GM12878 (cell line): Measurements from ENCODE around the gene SELENOT. TPM values are rescaled to one million over a fixed set of nuclear protein-coding genes. Genes with fewer than 3 reads are reported as not detected.

Experiments used
- ATAC-seq: fragments of 200-7000 bp; cut with Tn5 transposase; 3 replicates; pipeline ENCODE4 v1.9.1; 2020; ENCODE audit warnings: mild to moderate bottlenecking, moderate library complexity
- BruUV-seq: library from RNA; stranded (reverse); fragments of 400-500 nt; replicated peaks from 2 replicates; lab custom pipeline; 2021; lab: Mats Ljungman, UMichigan
- CTCF ChIA-PET: fragments of 300-600 bp; sonication (Branson Sonifier 250); formaldehyde crosslinking; extraction: SDS; loops from one replicate; lab custom pipeline; 2021; ENCODE audit warnings: inconsistent platforms; lab: Yijun Ruan, JAX
- POLR2A ChIA-PET: fragments of 350-600 bp; formaldehyde crosslinking; extraction: SDS; loops from one replicate; lab custom pipeline; 2021; ENCODE audit warnings: inconsistent platforms; lab: Charles Lee
- RAD21 ChIA-PET: fragments of 300-600 bp; sonication (Branson Sonifier 250); formaldehyde crosslinking; loops from one replicate; lab custom pipeline; 2023; ENCODE audit warnings: antibody characterized with exemption; ENCODE audit not compliant: unreplicated experiment; lab: Charles Lee
- SMC1A ChIA-PET: fragments of 300-600 bp; sonication (Branson Sonifier 250); formaldehyde crosslinking; loops from one replicate; lab custom pipeline; 2023; ENCODE audit not compliant: unreplicated experiment, uncharacterized antibody; lab: Charles Lee
- DNase-seq: peaks from one replicate; pipeline ENCODE4 v3.0.0-alpha.2; 2011; ENCODE audit warnings: low read depth, low spot score
- FAIRE-seq: peaks from 3 replicates; lab custom pipeline; 2011; peaks lifted over from hg19 to GRCh38; lab: Jason Lieb, UNC
- H2AFZ ChIP-seq: 2 replicates; pipeline ENCODE4 v1.6.0; 2011; ENCODE audit warnings: low read depth, low read length, control low read depth; ENCODE audit not compliant: control insufficient read depth
- H3K27ac ChIP-seq: 2 replicates; pipeline ENCODE4 v1.5.1; 2011; ENCODE audit warnings: control low read depth; ENCODE audit not compliant: control insufficient read depth, insufficient read depth
- H3K27me3 ChIP-seq, 2 experiments: replicated peaks in 1 of 2; 2 replicates each; pipeline versions ENCODE4 v1.6.0 to v1.6.1; 2011; ENCODE audit warnings: low read length in 1 of 2; ENCODE audit not compliant: control insufficient read depth in 2 of 2, insufficient read depth in 2 of 2
- H3K36me3 ChIP-seq, 2 experiments: 2 replicates each; pipeline ENCODE4 v1.5.1; 2011; ENCODE audit warnings: low read length in 1 of 2; ENCODE audit not compliant: control insufficient read depth in 2 of 2, insufficient read depth in 2 of 2
- H3K4me1 ChIP-seq: 2 replicates; pipeline ENCODE4 v1.6.1; 2011; ENCODE audit warnings: mild to moderate bottlenecking, low read length, moderate library complexity, mixed read lengths; ENCODE audit not compliant: control insufficient read depth, insufficient read depth
- H3K4me2 ChIP-seq: 2 replicates; pipeline ENCODE4 v1.6.0; 2011; ENCODE audit warnings: control low read depth; ENCODE audit not compliant: control insufficient read depth, insufficient read depth
- H3K4me3 ChIP-seq: fragments of 200-600 bp; sonication (generic); 2 replicates; pipeline ENCODE4 v1.5.1; 2016
- H3K79me2 ChIP-seq: 2 replicates; pipeline ENCODE4 v1.6.0; 2011; ENCODE audit warnings: low read length; ENCODE audit not compliant: control insufficient read depth, insufficient read depth
- H3K9ac ChIP-seq: 2 replicates; pipeline ENCODE4 v1.8.0; 2011; ENCODE audit warnings: low read length, control low read depth, mixed read lengths; ENCODE audit not compliant: control insufficient read depth, insufficient read depth
- H3K9me3 ChIP-seq: replicated peaks from 3 replicates; pipeline ENCODE4 v1.5.1; 2011; ENCODE audit warnings: mild to moderate bottlenecking, low read length; ENCODE audit not compliant: control insufficient read depth, insufficient read depth
- H4K20me1 ChIP-seq: 2 replicates; pipeline ENCODE4 v1.6.0; 2011; ENCODE audit not compliant: control insufficient read depth, insufficient read depth
- CEBPB ChIP-seq, 2 experiments: fragments of 150-350 bp in 1 of 2; IDR thresholded peaks; 2 replicates each; pipeline ENCODE4 v1.6.1; 2012 to 2014; ENCODE audit warnings: low read depth in 2 of 2, low read length in 2 of 2, borderline replicate concordance in 1 of 2, inconsistent platforms in 1 of 2
- MXI1 ChIP-seq: fragments of 150-350 bp; IDR thresholded peaks from 2 replicates; pipeline ENCODE4 v1.6.1; 2011; ENCODE audit warnings: low read depth, mild to moderate bottlenecking, inconsistent platforms, low read length, improper control_type of control experiment
- POU2F2 ChIP-seq: IDR thresholded peaks from 3 replicates; pipeline ENCODE4 v1.6.1; 2011; ENCODE audit warnings: low read depth, mild to moderate bottlenecking, low read length, borderline replicate concordance
- RAD21 ChIP-seq: IDR thresholded peaks from 2 replicates; pipeline ENCODE4 v1.6.1; 2011; ENCODE audit warnings: mild to moderate bottlenecking, low read depth, low read length, moderate library complexity; ENCODE audit not compliant: insufficient read depth
- TCF7 ChIP-seq: IDR thresholded peaks from 2 replicates; pipeline ENCODE4 v1.6.1; 2014; ENCODE audit warnings: antibody characterized with exemption, borderline replicate concordance
- ZBED1 ChIP-seq: IDR thresholded peaks from 2 replicates; pipeline ENCODE4 v1.6.1; 2016; ENCODE audit warnings: borderline replicate concordance
- WGBS: methylation state at CpG from one replicate; pipeline ENCODE4 v1.1.6; 2016; ENCODE audit warnings: low lambda C conversion rate; ENCODE audit not compliant: insufficient replicate concordance, insufficient coverage; ENCODE audit errors: missing lambda C conversion rate; 5-methylcytosine and 5-hydroxymethylcytosine counted together
- in situ Hi-C: fragments of 300-500 bp; cut with MboI; formaldehyde crosslinking; loops from 9 replicates; pipeline ENCODE4 v1.14.3; 2018; ENCODE audit warnings: mixed read lengths
- intact Hi-C: fragments of 100-400 bp; cut with micrococcal nuclease; formaldehyde crosslinking; loops from one replicate; pipeline ENCODE4 v1.14.2; 2022; ENCODE audit not compliant: unreplicated experiment
- polyA plus RNA-seq, 11 experiments: library from polyadenylated mRNA; depleted of rRNA in 4 of 11; unstranded in 6 of 11; stranded (reverse) in 5 of 11; fragments of >200 nt; fragmentation: Nextera tagmentation in 4 of 11; fragmentation: Illumina TruSeq in 1 of 11; extraction: Ambion mirVana in 4 of 11; extraction: Trizol in 1 of 11; gene quantifications; 1 replicate in 1 of 11; 2 replicates in 10 of 11; pipeline versions ENCODE4 v1.2.1 to v1.2.3, GENCODE V29; 2011 to 2016; ENCODE audit warnings: inconsistent platforms in 2 of 11, missing spikeins in 2 of 11, low read depth in 1 of 11
- total RNA-seq, 4 experiments: library from RNA; depleted of rRNA in 3 of 4; stranded (reverse); fragments of >200 nt in 3 of 4; fragmentation: Illumina TruSeq in 1 of 4; extraction: Trizol in 1 of 4; gene quantifications; 2 replicates each; pipeline versions ENCODE4 v1.2.1 to v1.2.3, GENCODE V29; 2013 to 2021
- TF ChIP-seq, protein P1 (sequence below): fragments of 450-650 bp; IDR thresholded peaks from 2 replicates; pipeline ENCODE4 v1.6.1; 2018; ENCODE audit warnings: borderline replicate concordance, mild to moderate bottlenecking; ENCODE audit not compliant: partially characterized antibody
- TF ChIP-seq, protein P2 (sequence below): fragments of 450-650 bp; IDR thresholded peaks from 2 replicates; pipeline ENCODE4 v1.6.1; 2017; ENCODE audit warnings: borderline replicate concordance
- TF ChIP-seq, protein P3 (sequence below): IDR thresholded peaks from 2 replicates; pipeline ENCODE4 v1.6.1; 2011; ENCODE audit warnings: borderline replicate concordance, low read depth, mild to moderate bottlenecking, moderate library complexity, mixed read lengths, low read length; ENCODE audit not compliant: insufficient read depth; ENCODE audit errors: extremely low read length

The SELENOT gene
- total and polyA plus RNA-seq, 10 of the 15 experiments (the other 5 are each of a cell fraction or from before 2014, with no cell fraction given): 89.4 to 768 (median 261) TPM

DNA sequence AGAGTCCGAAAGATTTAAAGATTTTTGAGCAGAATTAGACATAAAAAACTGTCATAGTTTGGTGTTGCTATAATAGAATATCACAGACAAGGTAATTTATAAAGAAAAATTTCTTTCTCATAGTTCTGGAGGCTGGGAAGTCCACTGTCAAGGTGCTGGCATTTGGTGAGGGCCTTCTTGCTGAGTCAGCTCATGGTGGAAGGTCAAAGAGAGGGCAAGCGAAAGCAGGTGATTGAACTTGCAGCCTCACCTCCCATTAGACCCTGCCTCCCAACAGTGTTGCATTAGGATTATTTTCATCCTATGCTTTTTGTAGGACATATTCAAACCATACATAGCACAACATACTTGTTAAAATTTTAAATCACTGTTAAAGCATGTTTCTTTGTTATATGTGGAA lies 9.9 kb downstream of the SELENOT start (continued):
- TF ChIP-seq, protein P1, sequence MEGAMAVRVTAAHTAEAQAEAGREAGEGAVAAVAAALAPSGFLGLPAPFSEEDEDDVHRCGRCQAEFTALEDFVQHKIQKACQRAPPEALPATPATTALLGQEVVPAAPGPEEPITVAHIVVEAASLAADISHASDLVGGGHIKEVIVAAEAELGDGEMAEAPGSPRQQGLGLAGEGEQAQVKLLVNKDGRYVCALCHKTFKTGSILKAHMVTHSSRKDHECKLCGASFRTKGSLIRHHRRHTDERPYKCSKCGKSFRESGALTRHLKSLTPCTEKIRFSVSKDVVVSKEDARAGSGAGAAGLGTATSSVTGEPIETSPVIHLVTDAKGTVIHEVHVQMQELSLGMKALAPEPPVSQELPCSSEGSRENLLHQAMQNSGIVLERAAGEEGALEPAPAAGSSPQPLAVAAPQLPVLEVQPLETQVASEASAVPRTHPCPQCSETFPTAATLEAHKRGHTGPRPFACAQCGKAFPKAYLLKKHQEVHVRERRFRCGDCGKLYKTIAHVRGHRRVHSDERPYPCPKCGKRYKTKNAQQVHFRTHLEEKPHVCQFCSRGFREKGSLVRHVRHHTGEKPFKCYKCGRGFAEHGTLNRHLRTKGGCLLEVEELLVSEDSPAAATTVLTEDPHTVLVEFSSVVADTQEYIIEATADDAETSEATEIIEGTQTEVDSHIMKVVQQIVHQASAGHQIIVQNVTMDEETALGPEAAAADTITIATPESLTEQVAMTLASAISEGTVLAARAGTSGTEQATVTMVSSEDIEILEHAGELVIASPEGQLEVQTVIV: no peak
- TF ChIP-seq TCF7: no peak

DNA sequence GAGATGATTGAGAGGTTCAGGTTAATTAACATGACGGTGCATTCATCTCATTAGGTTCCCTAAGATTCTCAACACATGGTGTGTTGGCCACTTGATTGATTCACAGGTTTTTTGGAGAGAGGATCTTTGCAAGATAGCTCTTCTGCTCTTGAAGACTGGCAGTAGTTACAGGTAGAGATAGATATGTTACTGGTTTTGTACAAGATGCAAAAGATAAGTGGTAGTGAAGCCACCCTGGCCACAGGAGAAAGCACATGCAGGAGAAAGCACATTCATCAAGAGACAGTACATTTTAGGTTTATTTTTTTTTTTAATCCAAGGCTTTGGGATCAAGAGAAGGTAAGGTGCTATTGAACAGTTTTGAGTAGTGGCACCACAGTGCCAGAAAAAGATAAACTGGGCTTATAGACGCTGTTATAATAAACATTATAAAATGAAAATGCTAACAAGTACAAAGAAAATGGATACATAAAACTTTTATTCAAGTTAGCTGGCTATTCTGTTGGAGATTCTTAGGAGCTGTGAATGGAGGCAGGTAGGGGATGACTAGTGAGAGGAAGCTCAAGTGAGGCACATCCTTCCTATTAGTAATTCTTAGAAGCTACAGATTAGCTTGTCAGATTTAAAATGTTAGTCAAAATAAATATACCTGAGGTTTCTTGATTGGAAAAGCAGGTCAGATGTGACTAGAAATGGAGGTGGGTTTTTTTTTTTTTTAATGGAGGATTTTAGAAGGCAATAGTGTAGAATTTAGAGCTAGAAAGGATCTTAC lies 10.8 kb downstream of the SELENOT start:
- ChIA-PET CTCF (interaction anchor here (0.6 to 1.0 kb wide), 5 partner anchors 13 to 133 kb away, joined by 3 to 4 read pairs (median 3); no protein-coding TSS in a partner anchor), RAD21 (interaction anchor here (0.9 to 1.6 kb wide), 5 partner anchors 8 to 328 kb away, joined by 3 to 4 read pairs (median 3); no protein-coding TSS in a partner anchor), POLR2A (interaction anchor here (0.6 to 1.5 kb wide), 4 partner anchors 11 to 100 kb away, joined by 3 to 4 read pairs (median 3); partner anchors contain the start of gene SELENOT), SMC1A (interaction anchor here (0.6 to 2.3 kb wide), 7 partner anchors 15 to 148 kb away, joined by 3 to 6 read pairs (median 4); no protein-coding TSS in a partner anchor)
- Histone ChIP-seq H3K4me3 (no peak overlapping the region), H3K4me1 (peaks cover 11% of the 10 kb centered on the region), H4K20me1 (peaks cover 6% of the 10 kb centered on the region), H3K4me2 (no peak overlapping the region), H3K9ac (no peak overlapping the region), H2AFZ (no peak overlapping the region), H3K79me2 (peaks cover 79% of the 10 kb centered on the region), H3K36me3 (peaks cover 6 to 7% of the 10 kb centered on the region in 2 experiments), H3K9me3 (peaks cover 2% of the 10 kb centered on the region; the same call in 2 of the 3 replicates), H3K27ac (no peak overlapping the region), H3K27me3 (no peaks in the 10 kb centered on the region)
- WGBS: 0% methylated on average over 2 of the region's 2 CpGs
- FAIRE-seq: no peak
- in situ Hi-C loops (no loop called here), intact Hi-C loops (no loop called here)
- BruUV-seq: TSS peak; percentile 5
- no peak for ATAC-seq
- no peak for DNase-seq
- TF ChIP-seq, protein P2, sequence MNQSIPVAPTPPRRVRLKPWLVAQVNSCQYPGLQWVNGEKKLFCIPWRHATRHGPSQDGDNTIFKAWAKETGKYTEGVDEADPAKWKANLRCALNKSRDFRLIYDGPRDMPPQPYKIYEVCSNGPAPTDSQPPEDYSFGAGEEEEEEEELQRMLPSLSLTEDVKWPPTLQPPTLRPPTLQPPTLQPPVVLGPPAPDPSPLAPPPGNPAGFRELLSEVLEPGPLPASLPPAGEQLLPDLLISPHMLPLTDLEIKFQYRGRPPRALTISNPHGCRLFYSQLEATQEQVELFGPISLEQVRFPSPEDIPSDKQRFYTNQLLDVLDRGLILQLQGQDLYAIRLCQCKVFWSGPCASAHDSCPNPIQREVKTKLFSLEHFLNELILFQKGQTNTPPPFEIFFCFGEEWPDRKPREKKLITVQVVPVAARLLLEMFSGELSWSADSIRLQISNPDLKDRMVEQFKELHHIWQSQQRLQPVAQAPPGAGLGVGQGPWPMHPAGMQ: no peak
- TF ChIP-seq ZBED1: no peak
- TF ChIP-seq, protein P3, sequence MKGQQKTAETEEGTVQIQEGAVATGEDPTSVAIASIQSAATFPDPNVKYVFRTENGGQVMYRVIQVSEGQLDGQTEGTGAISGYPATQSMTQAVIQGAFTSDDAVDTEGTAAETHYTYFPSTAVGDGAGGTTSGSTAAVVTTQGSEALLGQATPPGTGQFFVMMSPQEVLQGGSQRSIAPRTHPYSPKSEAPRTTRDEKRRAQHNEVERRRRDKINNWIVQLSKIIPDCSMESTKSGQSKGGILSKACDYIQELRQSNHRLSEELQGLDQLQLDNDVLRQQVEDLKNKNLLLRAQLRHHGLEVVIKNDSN: no peak
- TF ChIP-seq CEBPB (IDR thresholded peaks at IDR 0.05; ENCODE audit: borderline replicate concordance in 1 of 2, low read depth in 2 of 2, low read length in 2 of 2): no peak
- TF ChIP-seq POU2F2: no peak
- TF ChIP-seq RAD21: no peak
- no peak for TF ChIP-seq MXI1
